Stimulated activated effector memory CD8-positive, alpha-beta T cell treated with anti-CD3 and anti-CD28 coated beads, Interleukin-12 subunit alpha, Interleukin-12 subunit beta, amount 100 ng/mL, for 72 hours (primary cell): ENCODE data around the gene JAM2.

Experiments
- ATAC-seq: fragments of 150-1000 bp; cut with Tn5 transposase; 2 replicates; pipeline ENCODE4 v1.10.0; 2021
- DNase-seq, 2 donors: peaks; one replicate each; pipeline ENCODE4 v3.0.0; 2021 to 2022; ENCODE audit warnings: low spot score in 2 of 2
- H3K27ac Mint-ChIP-seq: one replicate; pipeline ENCODE4 v1.8.0; 2022; ENCODE audit warnings: mild to moderate bottlenecking, mixed read lengths
- H3K36me3 Mint-ChIP-seq: one replicate; pipeline ENCODE4 v1.8.0; 2022; ENCODE audit warnings: mild to moderate bottlenecking, mixed read lengths
- H3K4me1 Mint-ChIP-seq: one replicate; pipeline ENCODE4 v1.8.0; 2022; ENCODE audit warnings: mixed read lengths
- H3K4me3 Mint-ChIP-seq: one replicate; pipeline ENCODE4 v1.8.0; 2022; ENCODE audit warnings: mild to moderate bottlenecking, mixed read lengths
- H3K9me3 Mint-ChIP-seq: one replicate; pipeline ENCODE4 v1.8.0; 2022; ENCODE audit warnings: mixed read lengths

Gene JAM2

GRCh38 chr21:25760677-25761076, 121.6 kb downstream of the JAM2 start:
- peak overlapping the region; percentile 40 for H3K27ac Mint-ChIP-seq
- H3K36me3 Mint-ChIP-seq = peaks cover 100% of the 10 kb centered on the region
- DNase-seq (no peak), ATAC-seq (no peak)
- no peak overlapping the region for H3K4me3 Mint-ChIP-seq
- H3K9me3 Mint-ChIP-seq = no peaks in the 10 kb centered on the region
- peaks cover 27% of the 10 kb centered on the region for H3K4me1 Mint-ChIP-seq

GRCh38 chr21:25764065-25764464, 125.0 kb downstream of the JAM2 start:
- H3K4me1 Mint-ChIP-seq = peaks cover 11% of the 10 kb centered on the region
- H3K36me3 Mint-ChIP-seq = peaks cover 97% of the 10 kb centered on the region
- ATAC-seq = no peak
- DNase-seq = no peak
- H3K9me3 Mint-ChIP-seq = no peaks in the 10 kb centered on the region
- H3K4me3 Mint-ChIP-seq = no peak overlapping the region
- H3K27ac Mint-ChIP-seq = no peak overlapping the region
